Activated CD8-positive, alpha-beta memory T cell treated with anti-CD3 and anti-CD28 coated beads, Interleukin-2, amount 10 ng/mL, durations not matched to agents 7 days and 5 days (primary cell): ENCODE measurements around the gene A4GALT. TPM values are rescaled to one million over a fixed set of nuclear protein-coding genes. Genes with fewer than 3 reads are reported as not detected.

Source experiments
- ATAC-seq: fragments of 150-1000 bp; cut with Tn5 transposase; one replicate; pipeline ENCODE4 v1.10.0; 2021; ENCODE audit warnings: moderate library complexity
- CTCF ChIA-PET: fragments of 350-600 bp; sonication (Branson Sonifier 250); formaldehyde crosslinking; loops from one replicate; lab custom pipeline; 2021; ENCODE audit warnings: antibody characterized with exemption; lab: Charles Lee
- DNase-seq: peaks from one replicate; pipeline ENCODE4 v3.0.0-alpha.2; 2020
- H3K27ac Mint-ChIP-seq: one replicate; pipeline ENCODE4 v1.8.0; 2021; ENCODE audit warnings: mild to moderate bottlenecking, mixed read lengths
- H3K27me3 Mint-ChIP-seq: one replicate; pipeline ENCODE4 v1.8.0; 2021; ENCODE audit warnings: mixed read lengths
- H3K36me3 Mint-ChIP-seq: one replicate; pipeline ENCODE4 v1.8.0; 2021; ENCODE audit warnings: mild to moderate bottlenecking, mixed read lengths
- H3K4me1 Mint-ChIP-seq: one replicate; pipeline ENCODE4 v1.8.0; 2021; ENCODE audit warnings: mixed read lengths
- H3K4me3 Mint-ChIP-seq: one replicate; pipeline ENCODE4 v1.8.0; 2021; ENCODE audit warnings: mild to moderate bottlenecking, moderate library complexity, mixed read lengths
- H3K9me3 Mint-ChIP-seq: one replicate; pipeline ENCODE4 v1.8.0; 2022; ENCODE audit warnings: low read depth, mixed read lengths
- total RNA-seq, 2 experiments: library from RNA; stranded (reverse); gene quantifications; one replicate each; pipeline ENCODE4 v1.2.3, GENCODE V29; 2021

Gene A4GALT
- total RNA-seq, 2 experiments from 2014 or later: 0.52 to 0.61 TPM

DNA sequence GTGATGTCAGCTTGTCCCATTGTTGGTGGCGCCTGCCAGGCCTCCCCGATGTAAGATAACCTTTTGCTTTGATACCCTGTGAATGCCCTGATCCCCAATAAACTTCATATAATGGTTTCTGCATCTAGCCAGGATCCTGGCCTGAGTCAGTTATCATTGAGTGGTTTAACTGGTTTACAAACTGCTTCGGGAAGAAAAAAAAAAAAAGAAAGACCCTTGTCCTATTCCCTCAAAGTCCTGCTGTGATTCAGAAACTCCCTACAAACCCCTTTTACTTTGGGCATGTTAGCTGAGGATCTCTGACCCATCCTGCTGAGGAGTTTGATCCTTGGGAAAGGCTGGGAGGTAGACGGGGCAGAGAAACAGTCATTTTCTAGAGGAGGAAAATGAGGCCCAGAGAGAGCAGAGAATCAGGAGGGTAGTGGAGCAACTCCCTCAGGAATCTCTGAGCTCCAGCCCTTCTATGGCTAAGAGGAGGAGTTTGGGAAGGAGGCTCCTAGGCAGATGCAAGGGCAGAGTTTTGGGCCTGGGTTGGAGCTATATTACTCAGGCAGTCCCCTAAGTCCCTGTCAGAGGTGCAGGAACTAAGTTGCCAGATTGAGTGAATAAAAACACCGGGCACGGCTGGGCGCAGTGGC is 66.1 kb downstream of the A4GALT start:
- Mint-ChIP-seq H3K27ac (no peak overlapping the region), H3K4me3 (no peak overlapping the region), H3K9me3 (no peaks in the 10 kb centered on the region), H3K4me1 (peaks cover 2% of the 10 kb centered on the region), H3K36me3 (no peaks in the 10 kb centered on the region), H3K27me3 (peaks cover 5% of the 10 kb centered on the region)
- DNase-seq (no peak), ATAC-seq (no peak)
- CTCF ChIA-PET: no interaction called here

DNA sequence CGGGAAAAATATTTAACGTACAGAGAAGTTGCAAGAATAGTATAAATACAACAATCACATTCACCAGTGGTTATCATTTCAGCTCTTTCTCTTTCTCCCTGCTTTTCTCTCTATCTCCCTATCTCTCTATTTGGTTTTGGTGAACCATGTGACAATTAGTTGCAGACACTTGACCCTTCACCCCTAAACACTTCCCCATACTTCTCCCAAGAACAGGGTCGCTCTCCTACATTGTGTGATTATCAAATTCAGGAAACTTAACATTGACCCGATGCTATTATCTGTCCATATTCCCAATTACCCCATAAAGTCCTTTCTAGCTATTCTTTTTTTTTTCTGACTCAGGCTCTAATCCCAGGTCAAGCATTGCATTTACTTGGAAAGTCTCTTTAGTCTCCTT is 66.7 kb downstream of the A4GALT start:
- Mint-ChIP-seq H3K27ac (no peak overlapping the region), H3K9me3 (no peaks in the 10 kb centered on the region)
- CTCF ChIA-PET: interaction anchor here (0.8 kb wide), 1 partner anchor 33 kb away, joined by 3 read pairs; no protein-coding TSS in a partner anchor

DNA sequence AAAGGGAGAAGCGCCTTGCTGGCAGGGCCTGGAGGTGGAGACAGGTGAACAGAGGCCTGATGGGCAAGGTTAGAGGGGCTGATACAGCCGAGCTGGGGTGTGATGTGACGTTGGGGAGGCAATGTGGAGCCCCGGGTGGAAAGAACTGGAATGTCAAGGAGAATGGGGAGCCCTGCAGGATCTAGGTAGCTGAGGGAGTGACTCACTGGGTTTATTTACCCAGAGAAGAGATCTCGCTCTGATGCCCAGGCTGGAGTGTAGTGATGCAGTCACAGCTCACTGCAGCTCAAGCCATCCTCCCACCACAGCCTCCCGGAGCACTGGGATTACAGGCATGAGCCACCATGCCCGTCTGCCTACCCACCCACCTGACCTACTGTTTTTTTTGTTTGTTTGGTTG is 69.5 kb downstream of the A4GALT start:
- peaks cover 2% of the 10 kb centered on the region for H3K36me3 Mint-ChIP-seq
- no peak overlapping the region for H3K27ac Mint-ChIP-seq
- DNase-seq: no peak
- CTCF ChIA-PET: no interaction called here
- no peak overlapping the region for H3K4me3 Mint-ChIP-seq
- H3K27me3 Mint-ChIP-seq: peaks cover 2% of the 10 kb centered on the region
- no peak for ATAC-seq
- peaks cover 15% of the 10 kb centered on the region for H3K4me1 Mint-ChIP-seq
- no peaks in the 10 kb centered on the region for H3K9me3 Mint-ChIP-seq

More for the DNA sequence above, 66.7 kb downstream of the A4GALT start:
- H3K36me3 Mint-ChIP-seq: no peaks in the 10 kb centered on the region
- H3K4me3 Mint-ChIP-seq: no peak overlapping the region
- DNase-seq (no peak), ATAC-seq (no peak)
- H3K4me1 Mint-ChIP-seq: peaks cover 2% of the 10 kb centered on the region
- H3K27me3 Mint-ChIP-seq: peaks cover 4% of the 10 kb centered on the region

DNA sequence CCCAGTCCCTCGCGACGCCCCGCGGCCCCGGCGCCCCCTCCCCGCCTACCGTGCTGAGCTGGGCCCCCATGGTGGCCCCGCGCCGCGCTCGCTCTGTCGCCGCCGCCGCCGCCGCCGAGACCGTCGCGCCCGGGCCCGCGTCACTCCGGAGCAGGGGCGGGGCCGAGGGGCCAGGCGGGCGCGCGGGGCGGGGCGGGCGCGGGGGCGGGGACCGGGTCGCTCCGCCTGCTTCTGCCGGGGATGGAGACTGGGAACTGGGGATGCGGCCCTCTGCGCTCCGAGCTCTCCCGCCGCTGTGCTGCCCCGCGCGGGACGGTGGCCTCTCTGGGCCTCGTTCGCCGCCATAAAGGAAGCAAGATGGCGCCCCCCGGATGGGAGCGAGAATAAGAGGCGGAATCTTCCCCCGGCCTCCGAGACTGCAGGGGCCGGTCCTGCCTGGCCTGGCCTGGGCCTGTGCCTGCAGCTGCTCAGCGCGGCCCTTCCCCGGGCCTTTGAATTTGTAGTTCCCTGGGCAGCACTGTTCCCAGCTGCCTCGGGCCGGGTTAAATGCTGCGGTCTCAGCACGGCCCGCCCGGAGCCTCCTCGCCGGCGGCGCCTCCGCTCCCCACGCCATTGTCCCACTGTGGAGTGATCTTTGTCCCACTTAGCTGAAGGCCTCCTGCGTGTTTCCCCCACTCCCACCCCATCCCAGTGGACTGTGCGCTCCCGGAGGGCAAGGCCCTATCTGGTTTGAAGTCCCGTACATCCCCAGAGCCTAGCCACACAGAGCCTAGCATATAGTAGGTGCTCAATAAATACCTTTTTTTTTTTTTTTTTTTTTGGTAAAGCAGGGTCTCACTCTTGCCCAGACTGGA is 71.2 kb downstream of the A4GALT start, which contains the start of gene CYB5R3:
Gene CYB5R3, minus strand, starts transcription at position 147 of the 854 bp plus-strand sequence. Its CDS starts 77 bp downstream, at position 70.
- peaks cover 15% of the 10 kb centered on the region for H3K4me1 Mint-ChIP-seq
- CTCF ChIA-PET: interaction anchor here (0.8 to 2.0 kb wide), 4 partner anchors 10 to 218 kb away, joined by 3 to 8 read pairs (median 4); partner anchors contain the start of gene POLDIP3

DNA sequence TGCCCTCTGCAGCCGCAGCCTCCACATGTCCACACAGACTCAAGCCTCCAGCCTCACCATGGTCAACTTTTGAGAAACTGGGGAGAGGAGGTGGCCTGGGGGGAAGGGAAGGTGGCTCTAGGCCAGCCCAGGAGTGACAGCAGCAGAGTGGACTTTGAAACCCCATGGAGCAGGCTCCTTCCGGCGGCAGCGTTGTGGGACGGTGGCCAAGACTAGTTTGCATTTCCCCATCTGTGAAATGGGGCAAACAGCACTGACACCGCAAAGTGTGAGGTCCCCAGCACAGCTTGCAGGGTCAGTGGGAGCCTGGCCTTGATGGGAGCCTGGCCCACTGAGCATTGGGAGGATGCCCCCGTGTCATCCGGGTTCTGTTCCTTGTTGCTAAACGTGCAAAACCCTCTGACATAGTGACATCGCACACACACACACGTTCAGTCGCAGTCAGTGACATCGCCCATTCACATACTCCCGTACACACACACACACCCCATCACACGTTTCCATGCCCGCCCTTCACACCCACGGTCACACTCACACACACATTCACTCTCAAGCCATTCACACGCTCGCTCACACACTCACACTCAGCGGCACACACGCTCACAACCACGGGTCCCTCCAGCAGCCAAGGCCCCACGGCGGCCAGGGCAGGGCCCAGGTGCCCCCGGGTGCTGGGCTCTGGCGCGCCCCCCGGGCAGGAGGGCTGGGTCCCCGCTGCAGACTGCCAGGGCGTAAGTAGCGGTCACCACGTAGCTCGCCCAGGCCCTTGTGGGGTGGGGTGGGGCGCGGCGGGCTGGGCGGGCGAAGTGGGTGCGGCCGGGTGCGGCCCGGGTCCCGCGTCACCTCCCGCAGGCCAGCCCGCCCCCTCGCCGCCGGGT is 72.1 kb downstream of the A4GALT start:
- Mint-ChIP-seq H3K4me3 (peak overlapping the region; percentile 100), H3K9me3 (no peaks in the 10 kb centered on the region), H3K36me3 (peaks cover 2% of the 10 kb centered on the region), H3K4me1 (peaks cover 15% of the 10 kb centered on the region), H3K27me3 (peaks cover 2% of the 10 kb centered on the region), H3K27ac (peak overlapping the region; percentile 98)
- CTCF ChIA-PET: interaction anchor here (0.8 to 2.0 kb wide), 4 partner anchors 14 to 219 kb away, joined by 3 to 8 read pairs (median 4); partner anchors contain the start of gene POLDIP3
- DNase-seq (peak; percentile 71), ATAC-seq (peak; percentile 70)

More for the DNA sequence above, 71.2 kb downstream of the A4GALT start, which contains the start of gene CYB5R3:
- no peaks in the 10 kb centered on the region for H3K9me3 Mint-ChIP-seq
- peaks cover 2% of the 10 kb centered on the region for H3K27me3 Mint-ChIP-seq
- ATAC-seq: peak; percentile 84
- peak within 1 kb of the TSS; percentile 100 for H3K4me3 Mint-ChIP-seq
- peak; percentile 83 for DNase-seq
- peak within 1 kb of the TSS; percentile 98 for H3K27ac Mint-ChIP-seq
- peaks cover 2% of the 10 kb centered on the region for H3K36me3 Mint-ChIP-seq

DNA sequence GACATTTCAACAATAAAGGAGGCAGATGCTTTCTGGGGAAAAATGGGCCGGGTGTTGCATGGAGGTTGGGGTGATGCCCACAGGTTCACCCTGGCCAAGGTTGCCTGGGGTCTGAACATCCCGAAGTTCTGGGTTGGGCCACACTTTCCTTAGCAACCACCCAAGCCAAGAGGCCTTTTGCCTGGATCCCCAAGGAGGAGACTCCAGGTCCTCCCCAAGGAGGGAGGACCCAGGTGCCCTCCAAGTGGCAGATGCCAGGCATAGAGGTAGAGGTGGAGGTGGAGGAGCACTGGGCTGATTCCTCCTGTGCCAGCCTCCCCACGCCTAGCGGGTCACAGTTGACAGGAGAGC is 72.7 kb downstream of the A4GALT start:
- Mint-ChIP-seq H3K27me3 (peaks cover 2% of the 10 kb centered on the region), H3K27ac (peak overlapping the region; percentile 98), H3K36me3 (peaks cover 2% of the 10 kb centered on the region), H3K4me1 (peaks cover 15% of the 10 kb centered on the region), H3K4me3 (peak overlapping the region; percentile 100), H3K9me3 (no peaks in the 10 kb centered on the region)
- no peak for DNase-seq
- CTCF ChIA-PET: interaction anchor here (1.4 kb wide), 1 partner anchor 26 kb away, joined by 4 read pairs; no protein-coding TSS in a partner anchor
- no peak for ATAC-seq

DNA sequence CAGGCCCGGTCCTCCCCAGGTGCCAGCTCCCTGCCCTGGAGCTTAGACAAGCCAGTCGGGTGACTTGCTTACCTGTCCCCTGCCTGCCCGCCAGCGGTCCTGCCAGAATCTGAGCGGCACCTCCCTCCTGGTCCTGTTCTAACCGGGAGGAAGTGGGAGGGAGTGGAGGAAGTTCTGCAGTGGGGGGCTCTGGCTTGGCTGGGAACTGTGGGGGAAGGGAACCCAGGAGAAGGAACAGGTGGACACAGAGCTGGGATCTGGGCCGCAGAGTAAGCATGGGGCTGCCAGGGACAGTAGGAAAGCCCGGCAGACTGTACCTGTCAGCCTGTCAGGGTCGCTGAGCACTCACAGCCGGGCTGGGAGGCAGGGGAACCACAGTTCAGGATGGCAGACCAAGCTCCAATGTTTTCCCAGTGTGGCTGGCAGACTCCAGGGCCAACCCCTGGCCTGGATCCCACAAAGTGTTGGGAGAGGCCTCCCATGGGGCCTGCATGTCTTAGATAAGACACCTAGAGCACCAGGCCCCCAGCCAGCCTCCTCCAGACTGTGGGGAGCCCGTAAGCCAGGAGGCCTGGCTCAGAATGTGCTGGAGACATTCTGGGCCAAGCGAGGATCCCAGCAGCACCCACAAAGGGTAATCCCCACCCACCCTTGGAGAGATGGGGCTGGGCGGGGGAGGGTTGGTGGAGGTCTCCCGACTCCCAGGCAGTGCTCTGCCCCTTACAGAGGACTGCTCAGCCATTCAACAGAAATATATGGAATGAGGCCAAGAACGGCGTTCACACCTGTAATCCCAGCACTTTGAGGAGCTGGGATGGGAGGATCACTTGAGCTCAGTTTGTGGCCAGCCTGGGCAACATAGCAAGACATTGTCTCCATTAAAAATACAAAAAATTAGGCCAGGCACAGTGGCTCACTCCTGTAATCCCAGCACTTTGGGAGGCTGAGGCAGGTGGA is 73.8 kb downstream of the A4GALT start:
- H3K4me3 Mint-ChIP-seq: no peak overlapping the region
- peaks cover 15% of the 10 kb centered on the region for H3K4me1 Mint-ChIP-seq
- no peak for ATAC-seq
- H3K27ac Mint-ChIP-seq: no peak overlapping the region
- H3K9me3 Mint-ChIP-seq: no peaks in the 10 kb centered on the region
- no peak for DNase-seq
- H3K27me3 Mint-ChIP-seq: no peaks in the 10 kb centered on the region
- CTCF ChIA-PET: interaction anchor here (1.4 kb wide), 1 partner anchor 25 kb away, joined by 4 read pairs; no protein-coding TSS in a partner anchor
- peaks cover 2% of the 10 kb centered on the region for H3K36me3 Mint-ChIP-seq

DNA sequence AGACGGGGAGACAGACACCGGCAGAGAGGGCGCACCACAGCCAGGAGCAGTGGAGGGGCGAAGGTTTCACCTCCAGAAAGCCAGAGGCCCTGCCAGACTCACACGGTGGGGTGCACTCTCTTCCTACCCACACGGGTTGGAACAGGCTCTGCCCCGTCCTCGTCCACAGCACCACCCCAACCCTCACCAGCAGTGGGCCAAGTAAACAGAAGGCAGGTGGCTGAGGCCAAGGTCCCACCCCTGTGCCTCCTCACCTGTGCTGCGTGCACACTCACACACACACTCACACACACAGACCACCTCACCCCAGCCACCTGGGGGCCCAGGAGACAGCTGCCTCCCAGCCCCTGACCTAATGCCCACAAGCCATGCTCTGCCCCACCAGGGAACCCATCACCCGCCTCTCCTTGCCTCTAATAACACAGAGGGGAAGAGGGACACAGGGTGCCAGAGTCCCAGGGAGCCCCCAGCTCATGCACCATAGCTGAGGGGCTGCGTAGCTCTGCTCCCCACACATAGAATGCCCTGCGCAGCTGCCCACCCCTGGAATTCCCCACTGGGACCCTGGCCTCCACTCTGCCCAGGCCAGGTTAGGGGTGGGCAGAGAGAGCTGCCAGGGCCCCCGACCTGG is 74.6 kb downstream of the A4GALT start:
- Mint-ChIP-seq H3K27me3 (no peaks in the 10 kb centered on the region), H3K4me1 (peaks cover 15% of the 10 kb centered on the region), H3K27ac (no peak overlapping the region), H3K9me3 (no peaks in the 10 kb centered on the region), H3K4me3 (no peak overlapping the region), H3K36me3 (peaks cover 2% of the 10 kb centered on the region)
- ATAC-seq (no peak), DNase-seq (no peak)
- CTCF ChIA-PET: no interaction called here

DNA sequence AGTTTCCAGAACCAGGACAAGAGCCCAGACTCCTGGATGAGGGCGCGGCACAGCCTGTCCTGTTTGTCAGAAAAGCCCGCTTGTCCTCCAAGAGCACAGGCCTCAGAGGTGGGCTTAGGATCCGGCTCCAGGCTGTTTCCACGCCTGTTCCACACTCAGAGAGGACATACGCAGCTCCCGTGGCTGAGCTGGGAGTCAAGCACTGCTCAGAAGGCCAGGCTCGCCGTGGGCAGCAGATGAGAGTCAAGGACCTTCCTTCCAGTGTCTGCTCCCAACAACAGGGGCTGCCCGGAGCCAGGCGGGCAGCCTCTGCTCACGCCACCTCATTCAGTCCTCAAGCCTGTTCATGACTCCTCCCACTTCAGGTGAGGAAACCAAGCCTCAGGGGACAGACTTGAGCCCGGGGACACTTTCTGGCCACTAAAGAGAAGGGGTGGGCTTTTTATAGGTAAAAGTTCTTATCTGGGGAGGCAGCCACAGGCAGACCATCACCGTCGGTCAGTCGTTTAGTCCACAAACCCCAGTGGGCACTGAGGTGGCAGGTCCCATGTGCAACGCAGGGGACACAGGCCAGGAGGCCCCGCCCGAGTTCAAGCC is 75.2 kb downstream of the A4GALT start:
- Mint-ChIP-seq H3K36me3 (peaks cover 2% of the 10 kb centered on the region), H3K4me3 (no peak overlapping the region), H3K27ac (no peak overlapping the region), H3K9me3 (no peaks in the 10 kb centered on the region), H3K27me3 (no peaks in the 10 kb centered on the region), H3K4me1 (peaks cover 16% of the 10 kb centered on the region)
- DNase-seq (no peak), ATAC-seq (no peak)
- CTCF ChIA-PET: no interaction called here

DNA sequence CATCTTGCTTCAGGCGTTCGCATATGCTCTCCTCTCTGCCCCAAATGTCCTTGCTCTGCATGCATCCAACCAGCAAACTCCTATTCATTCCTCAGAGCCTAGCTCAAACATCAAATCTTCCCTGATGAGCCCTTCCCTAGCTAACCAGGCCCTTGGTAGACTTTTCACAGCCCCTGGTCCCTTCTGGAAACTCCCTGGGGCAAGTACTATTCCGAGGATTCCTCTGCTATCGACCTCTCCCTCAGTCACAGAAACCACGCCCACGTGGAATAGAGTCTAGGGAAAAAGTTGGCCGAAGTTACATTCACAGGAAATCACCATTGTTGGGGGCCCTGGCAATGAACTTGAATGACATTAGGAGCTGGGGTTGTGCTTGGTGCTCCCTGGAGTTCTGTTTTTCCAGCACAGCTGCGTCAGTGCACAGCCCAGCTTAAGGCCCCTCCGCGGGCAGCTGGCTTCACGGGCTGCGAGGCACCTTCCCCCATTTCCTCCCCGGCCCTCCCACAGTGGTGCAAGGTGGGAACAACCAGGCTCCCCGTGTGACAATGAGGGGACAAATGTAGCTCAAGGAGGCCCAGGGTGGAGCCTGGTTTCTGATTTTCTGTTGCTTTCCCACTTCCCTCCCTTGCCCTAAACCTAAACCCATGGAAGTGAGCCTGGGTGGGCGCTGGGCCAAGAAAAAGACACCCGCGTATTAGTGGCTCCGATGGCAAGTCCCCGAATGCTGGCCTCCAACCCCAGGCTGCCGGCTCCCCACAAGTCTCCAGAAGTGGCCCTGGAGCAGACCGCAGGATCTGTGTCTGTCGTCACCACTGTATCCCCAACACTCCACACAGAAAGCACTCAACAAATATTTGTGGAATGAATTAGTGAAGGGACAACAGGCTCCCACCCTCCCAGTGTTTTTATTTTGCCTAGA is 76.0 kb downstream of the A4GALT start:
- no peaks in the 10 kb centered on the region for H3K9me3 Mint-ChIP-seq
- H3K4me1 Mint-ChIP-seq: peaks cover 19% of the 10 kb centered on the region
- peaks cover 2% of the 10 kb centered on the region for H3K36me3 Mint-ChIP-seq
- CTCF ChIA-PET: no interaction called here
- H3K27ac Mint-ChIP-seq: no peak overlapping the region
- no peak overlapping the region for H3K4me3 Mint-ChIP-seq
- DNase-seq: no peak
- ATAC-seq: no peak
- H3K27me3 Mint-ChIP-seq: no peaks in the 10 kb centered on the region
